Measurements from ENCODE around the gene MED17.

Gene MED17

DNA sequence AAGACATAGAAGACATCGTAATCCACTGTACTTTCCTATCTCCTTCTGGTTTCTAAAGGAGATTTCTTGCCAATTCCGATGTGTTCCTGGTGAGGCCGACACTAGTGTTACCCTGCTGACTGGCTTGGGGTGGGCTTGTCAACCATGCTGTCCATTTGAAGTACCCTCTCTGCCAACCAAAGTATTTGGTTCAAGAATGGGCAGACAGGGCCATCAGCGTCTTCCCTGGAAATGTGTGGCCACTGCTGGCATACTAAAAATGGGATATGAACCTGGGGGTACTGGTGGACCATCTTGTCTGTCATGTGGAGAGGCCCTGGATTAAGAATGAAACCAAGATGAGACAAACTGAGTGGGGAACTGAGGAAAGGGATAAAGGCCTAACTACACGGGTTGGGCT lies 68.2 kb downstream of the MED17 start:
- no peak for DNase-seq

DNA sequence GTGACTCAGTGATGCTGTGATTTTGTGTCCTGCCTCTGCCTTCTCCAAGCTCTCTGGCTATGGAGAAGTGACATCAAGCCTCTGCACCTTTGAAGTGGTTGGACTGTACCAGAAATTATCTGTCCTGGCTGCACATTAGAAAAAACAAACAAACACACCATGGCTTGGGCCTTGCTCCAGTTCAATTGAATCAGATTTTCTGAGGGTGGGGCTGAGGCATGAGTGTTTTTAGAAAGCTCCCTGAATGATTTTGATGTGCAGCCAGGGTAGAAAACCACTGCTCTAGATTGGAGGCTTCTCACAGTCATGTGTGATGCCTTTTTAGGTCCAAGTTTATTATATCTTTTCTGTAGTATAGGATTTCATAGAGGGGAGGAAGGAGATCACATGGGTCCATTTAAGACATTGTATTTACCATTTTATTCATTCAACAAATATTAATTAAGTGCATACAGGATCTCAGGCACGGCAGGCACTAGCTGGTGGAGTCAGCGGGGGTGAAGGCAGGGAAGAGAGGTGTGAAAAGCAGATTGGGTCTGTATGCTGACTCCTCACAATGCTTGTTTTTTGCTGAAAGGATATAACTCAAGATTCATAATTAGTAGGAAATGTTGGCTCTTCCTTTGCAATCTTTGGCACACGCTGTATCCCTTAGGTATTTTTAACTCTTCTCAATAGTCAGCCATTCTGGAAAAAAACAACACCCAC lies 73.5 kb downstream of the MED17 start:
- no peak for DNase-seq

DNA sequence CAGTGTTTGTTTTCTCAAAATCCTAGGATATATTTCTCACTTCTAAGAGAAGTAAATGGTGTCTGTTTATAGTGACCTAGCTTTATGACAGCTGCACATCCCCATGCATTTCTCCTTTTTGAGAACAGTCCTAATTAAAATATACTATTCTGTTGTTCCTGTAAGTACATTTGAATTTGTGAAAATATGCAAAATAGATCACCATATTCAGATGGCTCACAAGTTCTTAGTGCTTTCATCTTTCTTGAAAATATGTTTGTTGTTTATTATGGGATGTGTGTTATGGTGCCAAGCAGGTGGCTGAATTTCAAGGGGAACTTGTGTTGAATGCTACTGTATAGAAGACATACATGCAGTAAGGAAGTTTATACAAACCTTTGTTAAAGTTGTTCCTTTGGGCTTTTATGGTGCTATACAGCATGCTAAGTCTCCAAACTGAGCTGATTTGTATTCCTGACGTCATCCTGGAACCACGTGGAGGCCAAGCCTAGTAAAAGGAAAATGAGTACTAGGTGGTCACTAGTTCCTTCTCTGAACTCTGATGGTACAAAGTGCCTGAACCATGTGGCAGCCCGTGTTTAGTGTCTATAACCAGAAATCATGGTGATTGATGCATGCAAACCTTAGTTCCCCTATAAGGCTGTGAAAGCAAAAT lies 74.2 kb downstream of the MED17 start:
- no peak for DNase-seq

DNA sequence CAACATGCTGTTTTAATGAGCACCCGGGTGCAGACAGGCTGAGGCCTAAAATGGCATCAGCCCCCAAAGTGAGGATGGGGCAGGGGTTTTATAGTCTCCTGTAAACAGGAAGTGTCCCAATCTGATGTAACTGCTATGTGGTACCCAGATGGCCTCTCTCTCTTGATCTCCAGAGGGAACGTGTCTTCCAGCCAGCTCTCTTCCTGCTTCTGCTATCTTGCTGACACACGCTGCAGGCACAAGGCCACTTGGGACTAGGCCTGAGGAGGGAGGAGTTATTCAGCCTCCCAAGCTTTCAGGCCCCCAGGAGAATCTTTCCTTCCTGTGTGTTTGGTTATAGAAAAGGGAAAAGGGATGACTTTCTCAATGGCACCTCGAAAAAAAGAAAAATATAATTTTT lies 77.7 kb downstream of the MED17 start:
- no peak for DNase-seq

All from effector CD4-positive, alpha-beta T cell (primary cell).